Vagina (tissue), 2 donors: ENCODE measurements around the gene BCL2L13.

Experiments used
- POLR2AphosphoS5 ChIP-seq, 2 donors: sonication (generic); formaldehyde crosslinking; IDR thresholded peaks; one replicate each; pipeline ENCODE4 v1.9.0; 2017; ENCODE audit warnings: antibody characterized with exemption in 2 of 2, mild to moderate bottlenecking in 2 of 2, low read depth in 1 of 2; ENCODE audit not compliant: insufficient read depth in 1 of 2
- TF ChIP-seq, protein P1 (sequence below), 3 experiments: fragments of 450-650 bp in 2 of 3; fragments of 200-600 bp in 1 of 3; sonication (generic) in 1 of 3; IDR thresholded peaks; one replicate each; pipeline ENCODE4 v1.5.1; 2017 to 2019; ENCODE audit warnings: antibody characterized with exemption in 3 of 3, mild to moderate bottlenecking in 2 of 3, moderate library complexity in 2 of 3

- TF ChIP-seq, protein P1, sequence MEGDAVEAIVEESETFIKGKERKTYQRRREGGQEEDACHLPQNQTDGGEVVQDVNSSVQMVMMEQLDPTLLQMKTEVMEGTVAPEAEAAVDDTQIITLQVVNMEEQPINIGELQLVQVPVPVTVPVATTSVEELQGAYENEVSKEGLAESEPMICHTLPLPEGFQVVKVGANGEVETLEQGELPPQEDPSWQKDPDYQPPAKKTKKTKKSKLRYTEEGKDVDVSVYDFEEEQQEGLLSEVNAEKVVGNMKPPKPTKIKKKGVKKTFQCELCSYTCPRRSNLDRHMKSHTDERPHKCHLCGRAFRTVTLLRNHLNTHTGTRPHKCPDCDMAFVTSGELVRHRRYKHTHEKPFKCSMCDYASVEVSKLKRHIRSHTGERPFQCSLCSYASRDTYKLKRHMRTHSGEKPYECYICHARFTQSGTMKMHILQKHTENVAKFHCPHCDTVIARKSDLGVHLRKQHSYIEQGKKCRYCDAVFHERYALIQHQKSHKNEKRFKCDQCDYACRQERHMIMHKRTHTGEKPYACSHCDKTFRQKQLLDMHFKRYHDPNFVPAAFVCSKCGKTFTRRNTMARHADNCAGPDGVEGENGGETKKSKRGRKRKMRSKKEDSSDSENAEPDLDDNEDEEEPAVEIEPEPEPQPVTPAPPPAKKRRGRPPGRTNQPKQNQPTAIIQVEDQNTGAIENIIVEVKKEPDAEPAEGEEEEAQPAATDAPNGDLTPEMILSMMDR (IDR thresholded peaks at IDR 0.05): no peak
- no peak for TF ChIP-seq POLR2AphosphoS5 (IDR thresholded peaks at IDR 0.05; ENCODE audit: insufficient read depth in 1 of 2, low read depth in 1 of 2)
Observed at GRCh38 chr22:17761138-17761488, 122.6 kb downstream of the BCL2L13 start.
